ENCODE data around the gene PDZD4.

PDZD4 gene

DNA sequence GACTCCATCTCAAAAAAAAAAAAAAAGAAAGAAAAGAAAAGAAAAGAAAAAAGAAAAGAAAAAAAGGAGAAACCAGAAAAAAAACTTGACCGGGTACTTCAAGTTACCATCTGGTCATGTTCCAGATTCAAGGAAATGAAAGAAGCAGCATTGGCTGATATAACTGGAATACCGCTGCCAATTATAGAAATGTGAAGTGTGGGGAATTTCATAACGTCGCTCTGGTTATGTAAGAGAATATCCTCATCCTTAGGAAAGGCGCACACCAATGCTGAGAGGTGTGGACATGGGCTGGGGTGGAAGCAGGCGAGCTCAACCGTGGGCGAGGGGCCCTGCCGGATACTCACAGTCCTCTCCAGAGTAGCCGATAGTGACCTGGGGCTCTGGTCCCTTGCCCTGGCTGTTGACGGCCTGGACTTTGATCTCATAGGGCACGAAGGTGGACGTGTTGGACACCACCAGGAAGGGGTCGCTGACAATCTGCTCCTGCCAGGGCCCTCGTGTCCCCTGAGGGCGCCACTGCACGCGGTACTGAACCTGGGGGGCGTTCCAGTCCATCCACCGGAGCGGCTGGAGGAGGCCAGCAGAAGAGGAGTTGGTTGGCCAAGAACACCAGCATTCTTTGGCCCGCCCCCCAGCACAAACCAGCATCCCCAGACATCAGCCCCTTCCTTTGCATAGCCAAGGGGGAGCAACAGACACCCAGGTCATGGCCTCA lies 36.1 kb upstream of the PDZD4 start:
- DNase-seq: no peak

DNA sequence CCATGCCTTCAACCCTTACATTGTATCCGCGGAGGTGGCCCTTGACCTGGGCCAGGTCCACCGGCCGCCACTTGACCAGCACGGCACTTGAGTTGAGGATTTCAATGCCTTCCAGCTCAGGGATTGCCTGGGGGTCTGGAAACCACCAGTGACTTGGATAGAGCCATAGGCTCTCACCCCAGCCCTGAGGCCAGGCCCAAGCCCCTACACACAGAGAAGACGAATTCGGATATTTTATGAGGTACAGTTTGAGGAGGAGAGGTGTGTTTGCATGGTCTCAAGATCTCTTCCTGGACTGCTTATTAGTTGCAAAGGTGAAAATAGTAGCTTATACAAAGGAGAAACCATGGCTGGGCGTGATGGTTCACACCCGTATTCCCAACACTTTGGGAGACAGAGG lies 35.3 kb upstream of the PDZD4 start:
- no peak for DNase-seq

DNA sequence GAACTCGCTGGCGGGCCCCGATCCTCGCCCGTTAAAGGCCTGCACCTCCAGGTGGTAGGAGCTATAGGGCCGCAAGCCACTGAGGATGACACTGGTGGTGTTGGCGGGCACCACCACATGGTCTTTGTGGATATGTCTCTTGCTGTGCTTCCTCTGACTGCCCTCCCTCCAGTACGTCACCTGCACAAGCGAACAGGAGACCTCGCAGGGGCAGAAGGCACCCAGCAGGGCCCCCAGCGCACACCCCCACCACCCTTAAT lies 34.9 kb upstream of the PDZD4 start:
- no peak for DNase-seq

DNA sequence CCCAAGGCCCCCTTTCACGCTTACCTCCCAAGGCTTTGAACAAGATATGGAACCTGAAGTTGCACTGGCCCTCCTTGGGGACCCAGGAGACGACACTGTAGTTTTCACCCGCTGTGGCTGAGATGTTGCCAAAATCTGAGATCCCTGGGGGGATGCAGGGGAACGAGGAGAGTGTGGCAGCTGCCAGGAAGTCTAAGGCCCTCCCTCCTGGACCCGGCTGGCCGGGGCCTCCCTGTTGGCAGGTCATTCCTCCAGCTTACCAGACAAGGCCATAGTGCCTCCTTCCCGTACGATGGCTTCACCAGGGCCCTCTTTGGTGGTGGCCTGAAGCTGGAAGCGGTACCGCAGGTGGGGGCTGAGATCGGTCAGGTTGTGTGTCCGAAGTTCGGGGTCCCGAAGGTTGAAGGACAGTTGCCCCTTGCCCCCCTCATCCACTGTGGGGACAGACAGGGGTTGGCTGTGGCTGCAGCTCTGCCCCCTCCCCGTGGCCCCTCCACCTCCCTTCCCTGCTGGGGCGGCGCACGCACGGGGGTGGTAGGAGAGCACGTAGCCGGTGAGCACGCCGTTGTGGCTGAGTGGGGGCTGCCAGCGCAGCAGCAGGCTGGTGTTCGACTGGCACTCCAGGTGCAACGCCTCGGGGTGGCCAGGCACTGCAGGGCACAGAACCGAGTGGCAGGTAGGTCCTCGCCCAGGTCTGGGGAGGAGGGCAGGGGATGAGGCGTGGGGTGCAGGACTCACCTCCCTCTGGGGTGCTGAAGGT lies 34.4 kb upstream of the PDZD4 start:
- no peak for DNase-seq

DNA sequence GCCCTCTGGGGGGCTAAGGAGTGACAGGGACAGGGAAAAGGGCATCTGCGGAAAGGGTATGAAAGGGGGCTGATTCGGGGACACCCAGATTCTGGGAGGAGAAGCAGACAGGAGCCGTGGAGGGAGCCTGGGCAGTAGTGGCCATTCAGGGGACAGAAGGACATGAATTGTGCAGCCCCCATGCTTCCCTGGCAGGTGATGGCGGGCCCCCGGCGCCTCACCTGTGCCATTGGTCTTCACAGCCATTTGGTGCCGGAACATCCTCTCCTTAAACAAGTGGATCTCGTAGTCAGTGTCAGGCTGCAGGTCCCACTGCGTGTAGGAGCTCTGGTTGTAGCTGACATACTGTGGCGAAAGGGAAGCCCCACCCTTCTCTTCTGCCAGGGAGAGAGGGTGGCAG lies 33.8 kb upstream of the PDZD4 start:
- no peak for DNase-seq

DNA sequence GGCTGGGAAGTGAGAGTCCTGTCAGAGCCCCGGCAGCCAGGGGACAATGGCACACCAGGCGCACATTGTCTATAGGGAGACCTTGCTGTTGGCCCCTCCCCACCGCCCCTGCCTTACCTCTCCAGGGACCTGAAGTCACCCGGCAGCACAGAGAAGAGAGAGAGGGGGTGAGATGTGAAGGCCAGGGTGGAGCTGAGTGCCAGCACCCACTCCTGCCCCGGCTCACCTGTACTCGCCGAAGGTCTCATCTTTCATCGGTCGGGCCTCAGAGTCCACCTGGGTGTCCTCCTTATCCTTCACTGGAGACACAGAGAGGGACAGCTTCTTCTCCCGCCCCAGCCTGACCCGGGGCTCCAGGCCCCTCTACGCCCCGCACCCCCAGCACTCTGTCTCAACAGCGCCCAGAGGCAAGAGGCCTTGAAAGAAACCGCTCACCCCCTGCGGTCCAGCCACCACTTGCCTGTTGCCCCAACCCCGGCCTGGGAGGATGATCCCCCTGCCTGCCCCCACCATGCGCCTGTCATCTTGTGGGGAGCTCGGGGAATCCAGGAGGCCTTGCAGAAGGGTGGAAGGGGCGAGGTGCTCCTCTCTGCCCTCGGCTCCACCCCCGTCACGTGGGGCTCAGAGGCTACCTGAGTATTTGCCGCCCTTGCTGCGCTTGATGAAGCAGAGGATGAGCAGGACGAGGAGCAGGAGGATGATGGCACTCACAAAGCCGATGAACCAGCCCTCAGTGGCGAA lies 33.1 kb upstream of the PDZD4 start:
- DNase-seq: no peak

DNA sequence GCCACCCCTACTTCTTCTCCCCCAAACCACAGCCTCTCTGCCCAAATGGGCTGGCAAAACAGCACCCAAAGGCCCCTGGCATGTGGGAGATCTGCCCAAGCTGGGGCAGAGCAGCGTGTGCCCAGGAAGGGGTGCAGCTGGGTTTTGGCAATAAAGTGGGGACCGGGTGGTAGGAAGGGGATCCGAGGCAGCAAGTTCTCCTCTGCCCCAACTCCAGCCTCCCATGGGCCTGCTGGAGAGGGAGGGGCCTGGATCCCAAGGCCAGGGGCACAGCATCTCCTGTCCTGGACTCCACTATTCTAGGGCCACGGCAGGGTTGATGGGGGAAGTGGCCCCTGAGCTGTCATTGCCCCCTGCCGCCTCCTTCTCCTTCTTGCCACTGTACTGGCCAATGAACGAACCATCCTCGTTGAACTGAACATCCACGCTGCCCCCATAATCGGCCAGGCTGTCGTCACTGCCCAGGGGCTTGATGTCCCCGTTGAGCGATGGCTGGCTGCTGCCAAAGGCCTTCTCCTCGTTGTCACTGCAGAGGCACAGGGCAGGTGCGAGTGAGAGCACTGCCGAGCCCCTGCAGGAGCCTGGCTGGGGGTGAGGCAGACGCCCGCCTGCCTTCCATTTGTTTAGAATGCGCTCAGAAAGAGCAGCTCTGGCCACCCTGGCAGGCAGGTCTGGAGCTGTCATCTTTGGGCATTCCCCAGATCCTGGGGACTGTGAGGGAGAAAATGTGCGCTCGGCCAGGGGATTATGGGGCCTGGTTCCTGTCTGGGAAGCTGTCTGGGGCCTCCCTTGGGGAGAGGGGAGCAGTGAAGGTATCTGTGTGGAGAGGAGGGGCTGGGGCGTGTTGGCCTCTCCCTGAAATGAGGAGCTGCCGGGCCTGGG lies 32.3 kb upstream of the PDZD4 start:
- DNase-seq: no peak

DNA sequence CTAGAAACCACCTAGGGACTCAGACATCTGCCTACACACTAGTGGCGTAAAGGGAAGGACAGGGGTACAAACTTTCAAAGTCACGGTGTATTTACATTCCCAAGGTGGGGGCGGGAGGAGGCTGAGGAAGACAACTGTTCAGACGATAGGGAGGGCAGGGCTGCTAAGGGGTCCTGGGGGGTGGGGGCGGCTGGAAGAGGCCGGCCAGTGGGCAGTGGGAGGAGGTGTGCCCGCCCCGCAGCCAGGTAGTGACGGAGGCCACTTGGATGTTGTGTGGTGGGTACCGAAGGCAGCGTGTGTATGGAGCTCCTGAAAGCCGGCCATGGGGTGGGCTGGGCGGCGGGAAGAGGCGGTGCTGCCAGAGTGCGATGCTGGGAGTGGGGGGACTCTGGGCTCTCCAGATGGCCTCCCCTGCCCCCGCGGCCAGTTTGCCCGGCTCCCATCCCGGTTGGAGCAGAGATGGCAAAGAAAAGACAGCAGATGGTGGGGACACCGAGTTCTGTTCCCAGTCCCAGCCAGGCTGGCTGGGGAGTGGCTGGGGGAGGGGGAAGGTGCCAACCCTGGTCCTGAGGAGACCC lies 31.5 kb upstream of the PDZD4 start:
- no peak for DNase-seq

DNA sequence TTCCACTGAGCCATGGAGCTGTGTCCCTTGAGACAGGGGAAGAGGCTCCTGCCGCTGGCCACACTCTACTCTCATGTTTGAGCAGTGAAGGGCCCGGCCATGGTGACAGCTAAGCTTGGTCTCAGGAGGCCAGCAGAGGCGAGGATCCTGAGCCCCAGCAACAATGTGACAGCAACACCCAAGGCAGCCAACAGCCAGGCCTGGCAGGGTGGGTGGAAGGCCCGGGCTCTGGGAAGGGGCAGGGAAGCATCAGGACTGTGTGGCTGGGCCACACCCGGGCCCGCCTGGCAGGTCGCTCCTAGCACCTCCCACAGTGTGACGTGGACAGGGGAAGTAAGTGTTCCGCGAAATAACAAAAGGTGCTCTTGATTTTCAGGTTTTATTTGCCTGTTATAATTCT lies 30.8 kb upstream of the PDZD4 start:
- no peak for DNase-seq

DNA sequence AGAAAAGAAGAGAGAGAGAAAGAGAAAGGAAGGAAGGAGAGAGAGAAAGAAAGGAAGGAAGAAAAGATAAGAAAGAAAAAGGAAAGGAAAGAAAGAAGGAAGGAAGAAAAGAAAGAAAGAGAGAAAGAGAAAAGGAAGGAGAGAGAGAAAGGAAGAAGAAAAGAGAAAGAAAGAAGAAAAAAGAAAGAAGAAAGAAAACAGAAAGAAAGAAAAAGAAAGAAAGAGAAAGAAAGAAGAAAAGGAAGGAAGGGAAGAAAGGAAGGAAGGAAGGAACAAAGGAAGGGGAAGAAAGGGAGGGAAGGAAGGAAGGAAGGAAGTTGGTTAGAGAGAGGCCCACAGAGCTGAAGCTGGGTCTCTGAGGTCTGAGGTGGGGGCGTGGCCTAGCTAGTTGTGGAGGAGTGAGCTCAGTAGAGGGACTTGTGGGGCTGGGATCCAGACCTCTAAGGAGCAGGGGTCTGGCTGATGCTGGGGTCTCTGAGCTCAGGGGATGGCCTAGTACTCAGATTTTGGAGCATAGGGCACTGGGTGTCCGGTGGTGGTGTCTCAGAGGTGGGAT lies 27.1 kb upstream of the PDZD4 start:
- no peak for DNase-seq

DNA sequence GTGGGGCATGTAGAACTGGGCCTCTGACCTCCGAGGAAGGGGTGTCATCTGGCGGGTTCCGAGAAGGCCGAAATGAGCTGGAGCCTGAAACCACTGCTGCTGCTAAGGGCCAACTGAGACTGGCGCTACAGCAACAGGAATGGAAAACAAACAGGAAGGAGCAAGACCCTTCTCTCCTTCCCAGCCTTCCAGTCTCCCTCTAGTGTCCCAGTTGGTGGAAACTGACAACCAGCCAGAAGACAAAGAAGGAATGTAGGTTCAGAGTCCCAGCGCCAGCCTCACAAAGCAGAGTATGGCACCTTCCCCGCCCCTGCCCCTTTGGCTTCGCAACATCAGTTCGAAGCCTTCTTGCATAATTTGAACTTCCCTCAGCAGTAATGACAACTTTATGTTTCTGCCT lies 24.4 kb upstream of the PDZD4 start:
- no peak for DNase-seq

DNA sequence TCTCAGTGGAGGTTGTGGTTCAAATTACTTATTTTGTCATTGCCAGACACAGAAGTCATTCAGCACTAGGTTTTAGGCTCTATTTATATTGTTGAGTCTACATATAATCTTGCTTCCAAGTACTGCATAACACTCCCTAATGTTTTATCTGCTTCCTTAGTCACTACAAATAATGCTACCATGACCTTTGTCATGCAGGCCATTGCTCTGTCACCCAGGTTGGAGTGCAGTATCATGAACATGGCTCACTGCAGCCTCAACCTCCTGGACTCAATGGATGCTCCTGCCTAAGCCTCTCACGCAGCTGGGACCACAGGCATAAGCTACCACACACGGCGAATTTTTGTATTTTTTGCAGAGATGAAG lies 23.5 kb upstream of the PDZD4 start:
- DNase-seq: no peak

DNA sequence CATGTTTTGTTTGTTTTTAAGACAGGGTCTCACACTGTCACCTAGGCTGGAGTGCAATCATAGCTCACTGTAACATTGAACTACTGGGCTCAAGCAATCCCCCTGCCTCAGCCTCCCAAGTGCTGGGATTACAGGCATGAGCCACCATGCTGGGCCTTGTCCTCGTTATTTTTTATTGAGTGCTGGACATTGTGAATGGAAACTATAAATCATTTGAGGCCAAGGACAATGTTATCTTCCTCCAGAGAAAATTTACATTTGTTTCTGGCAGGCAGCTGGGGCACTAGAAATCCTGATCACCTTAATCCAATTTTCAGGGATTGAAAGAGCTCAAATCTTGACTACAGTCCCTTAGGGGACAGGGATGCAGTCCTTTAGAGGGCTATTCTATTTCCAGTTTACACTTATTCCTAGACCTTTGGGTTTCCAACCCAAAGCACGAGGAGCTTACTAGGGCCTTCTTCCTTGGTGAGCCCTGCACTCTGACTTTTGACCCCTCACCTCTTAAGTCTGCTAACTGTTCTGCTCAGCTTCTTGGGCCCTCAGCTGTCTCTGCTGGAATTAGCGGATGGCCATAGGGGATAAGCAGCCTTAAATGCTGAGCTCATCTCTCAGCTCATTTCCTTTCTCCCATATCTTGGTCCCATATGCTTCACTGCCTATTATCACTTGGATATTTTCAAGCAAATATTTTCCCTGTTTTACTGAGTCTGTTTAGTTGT lies 23.0 kb upstream of the PDZD4 start:
- DNase-seq: no peak

DNA sequence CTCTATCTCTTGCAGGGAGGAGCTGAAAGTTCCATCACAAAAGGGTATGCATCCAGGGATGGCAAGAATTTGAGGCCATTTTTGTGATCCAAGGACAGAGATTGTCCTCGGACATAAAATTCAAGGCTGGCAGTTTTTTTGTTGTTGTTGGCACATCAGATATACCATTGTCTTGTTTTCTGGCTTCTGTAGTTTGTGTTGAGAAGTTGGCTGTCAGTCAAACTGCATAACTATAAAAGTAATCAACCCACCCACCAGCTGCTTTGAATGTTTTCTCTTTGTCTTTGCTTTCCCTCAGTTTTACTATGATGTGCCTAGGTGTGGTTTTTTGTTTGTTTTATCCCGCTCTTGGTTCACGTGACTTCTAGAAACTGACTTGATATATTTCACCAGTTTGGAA lies 21.6 kb upstream of the PDZD4 start:
- no peak for DNase-seq

DNA sequence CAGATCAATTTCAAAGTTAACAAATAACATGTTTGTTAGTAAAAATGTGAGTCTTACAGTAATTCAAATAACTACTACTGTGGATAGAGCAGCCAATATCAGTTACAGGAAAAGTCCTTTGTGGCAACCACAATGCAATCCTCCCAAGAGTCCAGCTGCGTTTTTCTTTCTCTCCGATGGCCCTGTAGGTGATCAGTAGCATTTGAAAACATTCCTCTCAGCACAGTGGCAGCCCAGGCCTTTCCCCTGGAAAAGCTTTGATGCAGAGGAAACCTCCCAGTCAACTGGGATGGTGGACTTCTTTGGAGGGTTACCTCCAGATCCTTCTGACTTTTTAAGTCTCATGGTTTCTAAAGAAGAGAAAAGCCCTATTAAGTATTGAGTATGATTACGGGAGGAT lies 18.0 kb upstream of the PDZD4 start:
- no peak for DNase-seq

DNA sequence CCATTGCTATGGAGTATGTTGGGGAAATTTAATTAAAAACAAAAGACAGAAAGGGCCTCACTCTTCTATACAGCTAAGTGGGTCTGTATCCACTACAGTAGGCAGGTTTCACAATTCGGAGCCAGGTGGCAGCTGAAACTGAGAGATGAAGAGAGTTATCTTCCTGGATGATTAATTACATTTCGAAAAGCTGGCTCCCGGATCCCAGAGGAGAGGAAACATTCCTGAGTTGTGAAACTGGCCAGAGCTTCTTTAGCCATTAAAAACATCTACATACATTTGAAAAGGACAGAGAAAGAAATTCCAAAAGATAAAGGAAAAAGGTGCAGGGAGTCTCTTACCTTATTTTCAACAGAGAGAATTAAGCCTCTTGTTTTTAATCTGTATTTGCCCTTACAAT lies 15.5 kb upstream of the PDZD4 start:
- no peak for DNase-seq

DNA sequence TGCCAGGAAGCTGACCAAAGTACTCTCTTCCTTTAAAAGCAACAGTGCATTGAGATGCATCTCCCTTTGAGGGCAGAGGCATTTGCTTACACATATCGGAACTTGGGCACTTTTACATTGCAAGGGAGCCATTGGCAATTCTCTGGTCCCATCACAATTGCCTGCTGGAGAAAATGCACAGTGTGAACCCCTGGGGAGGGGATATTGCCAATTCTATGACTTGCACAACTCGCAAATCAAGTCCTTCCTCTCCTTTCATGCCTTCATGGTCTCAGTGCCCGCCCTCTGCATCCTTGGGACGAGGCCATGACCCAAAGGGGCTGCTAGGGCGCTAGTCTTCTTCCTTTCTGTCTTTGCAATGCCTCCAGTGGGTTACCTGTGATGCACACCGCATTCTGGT lies 14.9 kb upstream of the PDZD4 start:
- DNase-seq: no peak

DNA sequence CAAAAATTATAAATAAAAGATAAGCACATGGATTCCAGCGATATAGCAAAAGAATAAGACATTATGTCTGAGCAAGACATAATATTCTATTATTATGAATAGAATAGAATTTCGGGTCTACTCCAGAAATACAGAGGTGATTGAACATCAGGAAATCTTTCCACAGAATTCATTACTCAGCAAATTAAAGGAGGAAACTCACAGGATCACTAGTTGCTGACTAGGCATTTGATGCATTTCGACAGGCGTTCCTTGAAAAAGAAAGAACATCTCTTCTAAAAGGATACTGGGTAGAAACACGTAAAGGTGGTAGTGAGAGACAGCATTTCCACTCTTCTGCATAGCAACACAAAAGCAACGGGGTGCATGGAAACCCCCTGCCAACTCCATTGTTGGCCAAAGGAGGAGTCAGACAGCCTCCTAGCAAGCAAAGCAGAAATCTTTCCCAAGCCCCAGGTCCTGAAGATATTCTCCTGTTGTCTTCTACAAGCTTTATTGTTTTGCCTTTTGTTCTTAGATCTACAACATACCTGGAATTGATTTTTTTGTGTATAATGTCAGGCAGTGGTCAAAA lies 14.3 kb upstream of the PDZD4 start:
- no peak for DNase-seq

DNA sequence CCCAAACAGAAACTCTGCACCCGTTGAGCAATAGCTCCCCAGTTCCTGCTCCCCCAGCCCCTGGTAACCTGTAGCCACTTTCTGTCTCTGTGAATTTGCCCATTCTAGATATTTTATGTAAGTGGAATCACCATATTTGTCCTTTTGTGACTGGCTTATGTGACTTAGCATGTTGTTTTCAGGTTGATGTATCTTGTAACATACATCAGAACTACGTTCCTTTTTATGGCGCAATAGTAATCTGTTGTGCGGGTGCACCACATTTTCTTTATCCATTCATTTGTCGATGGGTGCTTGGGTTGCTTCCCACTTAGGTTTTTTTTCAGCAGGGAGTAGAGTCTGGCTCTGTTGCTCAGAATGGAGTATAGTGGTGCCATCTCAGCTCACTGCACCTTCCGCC lies 6.6 kb upstream of the PDZD4 start:
- no peak for DNase-seq

DNA sequence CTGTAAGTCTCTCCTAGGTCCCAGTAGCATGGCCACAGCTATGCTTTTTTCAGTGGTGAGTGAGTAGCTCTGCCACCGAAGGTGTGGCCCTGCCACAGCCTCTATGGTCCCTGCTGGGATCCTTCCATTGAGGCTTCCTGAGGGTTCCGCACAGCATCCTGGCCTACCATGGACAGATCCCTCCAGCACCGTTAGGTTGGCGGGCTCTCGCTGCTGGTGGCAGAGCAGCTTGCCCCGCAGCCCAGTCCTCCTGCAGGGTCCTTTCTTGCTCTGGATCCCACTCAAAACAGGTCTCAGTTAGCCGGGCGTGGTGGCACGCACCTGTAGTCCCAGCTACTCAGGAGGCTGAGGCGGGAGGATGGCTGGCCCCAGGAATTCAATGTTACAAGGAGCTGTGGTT lies 2.4 kb upstream of the PDZD4 start:
- DNase-seq: no peak

DNA sequence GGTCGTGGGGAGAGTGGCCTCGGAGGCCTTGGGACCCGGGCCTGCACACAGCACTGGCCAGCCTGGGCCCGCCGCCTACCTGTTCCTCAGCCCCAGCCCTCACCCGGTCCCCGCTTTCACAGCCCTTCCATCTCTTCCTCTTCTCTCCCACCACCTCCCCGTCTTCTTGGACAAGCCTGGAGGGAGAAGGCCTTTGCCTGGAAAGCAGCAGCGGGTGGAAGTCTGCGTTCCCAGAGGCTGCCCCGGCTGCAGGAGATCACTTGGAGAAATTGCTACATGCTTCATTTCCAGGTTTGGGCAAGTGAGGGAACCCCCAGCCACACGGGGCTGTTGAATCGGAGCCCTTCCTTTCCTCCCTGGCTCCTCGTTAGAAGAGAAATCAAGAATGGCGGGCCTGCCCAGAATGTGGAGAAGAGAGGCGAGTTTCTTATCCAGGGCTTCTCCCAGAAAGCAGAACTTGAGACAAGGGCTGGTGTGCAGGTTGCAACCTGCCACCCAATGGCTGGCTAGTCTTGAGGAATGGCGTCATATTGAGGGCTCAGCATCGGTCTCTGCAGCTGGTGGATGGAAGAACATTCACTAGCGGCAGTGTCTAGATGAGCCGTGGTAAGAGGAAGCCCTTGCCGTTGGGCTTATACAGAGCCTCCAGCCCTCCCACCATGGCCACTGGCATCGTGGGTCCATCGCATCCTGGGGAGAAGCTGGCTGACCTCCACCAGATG lies 1.2 kb upstream of the PDZD4 start:
- DNase-seq: no peak
